T-cell (primary cell): Measurements from ENCODE around the gene KRTAP2-4. TPM values are rescaled to one million over a fixed set of nuclear protein-coding genes. Genes with fewer than 3 reads are reported as not detected.
"Not testable (repeated sequence)": the region's sequence is repeated elsewhere in the genome, so short reads cannot be mapped to it uniquely, and the experiment has no call there.

Experiments used
- ATAC-seq, 4 experiments: fragments of 200-7000 bp in 3 of 4; fragments of 150-1000 bp in 1 of 4; cut with Tn5 transposase; replicated peaks in 1 of 4; 1 replicate in 3 of 4; 2 replicates in 1 of 4; pipeline ENCODE4 v1.10.0; 2021; ENCODE audit warnings: moderate library complexity in 3 of 4, mild to moderate bottlenecking in 2 of 4, moderate number of reproducible peaks in 1 of 4
- CTCF ChIA-PET, 2 donors: fragments of 300-600 bp; sonication (Branson Sonifier 250); formaldehyde crosslinking; loops; one replicate each; lab custom pipeline; 2022; ENCODE audit warnings: antibody characterized with exemption in 2 of 2; lab: Charles Lee
- POLR2A ChIA-PET, 2 donors: fragments of 300-600 bp; sonication (Branson Sonifier 250); formaldehyde crosslinking; loops; one replicate each; lab custom pipeline; 2022; ENCODE audit warnings: antibody characterized with exemption in 2 of 2; lab: Charles Lee
- DNase-seq, 35 experiments: peaks; one replicate each; pipeline versions ENCODE4 v3.0.0 to v3.0.0-alpha.2; 2013 to 2023
- H3K27ac ChIP-seq: one replicate; pipeline ENCODE4 v1.5.1; 2013; ENCODE audit warnings: low read length
- H3K27me3 ChIP-seq, 2 experiments: replicated peaks in 1 of 2; 1 replicate in 1 of 2; 2 replicates in 1 of 2; pipeline versions ENCODE4 v1.6.1 to v1.7.0; 2013; ENCODE audit warnings: low read length in 1 of 2, mixed read lengths in 1 of 2; ENCODE audit not compliant: control insufficient read depth in 2 of 2, insufficient read depth in 2 of 2; ENCODE audit errors: extremely low read depth in 1 of 2
- H3K36me3 ChIP-seq, 2 donors: 1 replicate in 1 of 2; 2 replicates in 1 of 2; pipeline versions ENCODE4 v1.6.1 to v1.7.0; 2013; ENCODE audit warnings: low read length in 1 of 2; ENCODE audit not compliant: control insufficient read depth in 2 of 2, insufficient read depth in 1 of 2; ENCODE audit errors: extremely low read depth in 1 of 2
- H3K4me1 ChIP-seq, 2 experiments: 1 replicate in 1 of 2; 2 replicates in 1 of 2; pipeline versions ENCODE4 v1.6.1 to v1.7.0; 2013; ENCODE audit warnings: low read length in 2 of 2, mixed read lengths in 1 of 2; ENCODE audit not compliant: insufficient read depth in 2 of 2, control insufficient read depth in 1 of 2; ENCODE audit errors: extremely low read depth in 1 of 2
- H3K4me3 ChIP-seq, 2 donors: 1 replicate in 1 of 2; 2 replicates in 1 of 2; pipeline versions ENCODE4 v1.5.1 to v1.7.0; 2013; ENCODE audit warnings: mild to moderate bottlenecking in 2 of 2, low read length in 1 of 2, moderate library complexity in 1 of 2; ENCODE audit not compliant: control insufficient read depth in 1 of 2; ENCODE audit errors: extremely low read depth in 1 of 2
- H3K9me3 ChIP-seq: 2 replicates; pipeline ENCODE4 v1.7.0; 2013
- H3K27ac Mint-ChIP-seq, 2 donors: one replicate each; pipeline ENCODE4 v1.8.0; 2020 to 2021; ENCODE audit warnings: mild to moderate bottlenecking in 2 of 2, mixed read lengths in 2 of 2
- H3K27me3 Mint-ChIP-seq, 2 donors: one replicate each; pipeline ENCODE4 v1.8.0; 2021 to 2022; ENCODE audit warnings: mixed read lengths in 2 of 2
- H3K36me3 Mint-ChIP-seq: one replicate; pipeline ENCODE4 v1.8.0; 2021; ENCODE audit warnings: mixed read lengths
- H3K4me1 Mint-ChIP-seq, 3 donors: one replicate each; pipeline ENCODE4 v1.8.0; 2020 to 2022; ENCODE audit warnings: mixed read lengths in 3 of 3, mild to moderate bottlenecking in 1 of 3
- H3K4me3 Mint-ChIP-seq, 3 donors: one replicate each; pipeline ENCODE4 v1.8.0; 2020 to 2022; ENCODE audit warnings: mild to moderate bottlenecking in 3 of 3, mixed read lengths in 3 of 3, moderate library complexity in 3 of 3
- H3K9me3 Mint-ChIP-seq, 3 donors: one replicate each; pipeline ENCODE4 v1.8.0; 2020 to 2022; ENCODE audit warnings: mixed read lengths in 3 of 3
- WGBS: methylation state at CpG from one replicate; pipeline ENCODE4 v1.1.5; 2013; ENCODE audit warnings: missing lambda C conversion rate; ENCODE audit not compliant: insufficient coverage; 5-methylcytosine and 5-hydroxymethylcytosine counted together
- total RNA-seq, 35 experiments: library from RNA in 6 of 35; stranded (reverse) in 6 of 35; fragments of 120-200 nt in 1 of 35; gene quantifications; one replicate each; pipeline versions ENCODE4 v1.2.1 to v1.2.4 and lab custom pipeline; 2013 to 2026

KRTAP2-4 gene
- total RNA-seq, 5 donors from 2014 or later (not counting 1 experiment from before 2014, with no cell fraction given) = not detected

GRCh38 chr17:41055130-41055529 is 10.5 kb downstream of the KRTAP2-4 start, which contains the start of gene KRTAP2-2:
Gene KRTAP2-2, minus strand, starts transcription at chr17:41055230. Its CDS starts 19 bp downstream, at chr17:41055211.
- H3K4me1 Mint-ChIP-seq, H3K27ac ChIP-seq, H3K27ac Mint-ChIP-seq, H3K9me3 ChIP-seq, POLR2A ChIA-PET, H3K36me3 Mint-ChIP-seq, H3K4me3 ChIP-seq, H3K36me3 ChIP-seq, CTCF ChIA-PET, DNase-seq, H3K4me3 Mint-ChIP-seq, ATAC-seq, H3K27me3 ChIP-seq, H3K9me3 Mint-ChIP-seq, H3K4me1 ChIP-seq: not testable (repeated sequence)
- no CpG with 5 or more reads among the region's 6 CpGs for WGBS
- H3K27me3 Mint-ChIP-seq = peaks cover 28 to 50% of the 10 kb centered on the region in 2 donors

DNA sequence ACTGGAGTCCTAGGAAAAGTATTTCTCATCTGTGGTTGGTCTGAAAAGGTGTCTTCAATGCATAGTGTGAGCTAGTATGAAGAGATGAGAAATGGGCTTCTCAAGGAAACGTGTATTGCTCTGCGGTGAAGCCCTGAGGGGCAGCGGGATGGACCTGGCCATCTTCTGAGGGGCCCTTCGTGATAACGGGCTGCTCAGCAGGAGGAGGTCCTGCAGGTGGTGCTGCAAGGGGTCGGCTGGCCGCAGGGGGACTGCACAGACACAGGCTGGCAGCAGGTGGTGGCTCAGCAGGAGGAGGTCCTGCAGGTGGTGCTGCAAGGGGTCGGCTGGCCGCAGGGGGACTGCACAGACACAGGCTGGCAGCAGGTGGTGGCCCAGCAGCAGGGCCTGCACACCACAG is 11.1 kb downstream of the KRTAP2-4 start:
- H3K4me3 Mint-ChIP-seq, H3K4me1 Mint-ChIP-seq, DNase-seq, H3K9me3 ChIP-seq, CTCF ChIA-PET, ATAC-seq, H3K27ac ChIP-seq, H3K27me3 ChIP-seq, POLR2A ChIA-PET, H3K4me3 ChIP-seq, H3K9me3 Mint-ChIP-seq, H3K36me3 Mint-ChIP-seq, H3K27ac Mint-ChIP-seq, H3K36me3 ChIP-seq, H3K4me1 ChIP-seq: not testable (repeated sequence)
- peaks cover 27 to 51% of the 10 kb centered on the region in 2 donors for H3K27me3 Mint-ChIP-seq
- WGBS = 71% methylated on average over 5 of the region's 9 CpGs

- Mint-ChIP-seq H3K27me3 (peaks cover 22 to 47% of the 10 kb centered on the region in 2 donors), H3K4me3 (no peak overlapping the region), H3K4me1 (no peaks in the 10 kb centered on the region), H3K9me3 (peaks cover 0 to 3% (median 0%) of the 10 kb centered on the region in 3 donors), H3K27ac (no peak overlapping the region), H3K36me3 (no peaks in the 10 kb centered on the region)
- ATAC-seq = no peak
- no peak for DNase-seq
- no peak overlapping the region for H3K27ac ChIP-seq
- ChIA-PET POLR2A (no interaction called here), CTCF (no interaction called here)
- H3K9me3 ChIP-seq = no peaks in the 10 kb centered on the region
- peaks cover 4 to 5% of the 10 kb centered on the region in 2 experiments for H3K27me3 ChIP-seq
- H3K4me1 ChIP-seq = no peaks in the 10 kb centered on the region
- 61% methylated on average over 3 of the region's 4 CpGs for WGBS
- H3K36me3 ChIP-seq = no peaks in the 10 kb centered on the region
- H3K4me3 ChIP-seq = no peak overlapping the region
These were observed 11.7 kb downstream of the KRTAP2-4 start for GRCh38 chr17:41054025-41054424.

DNA sequence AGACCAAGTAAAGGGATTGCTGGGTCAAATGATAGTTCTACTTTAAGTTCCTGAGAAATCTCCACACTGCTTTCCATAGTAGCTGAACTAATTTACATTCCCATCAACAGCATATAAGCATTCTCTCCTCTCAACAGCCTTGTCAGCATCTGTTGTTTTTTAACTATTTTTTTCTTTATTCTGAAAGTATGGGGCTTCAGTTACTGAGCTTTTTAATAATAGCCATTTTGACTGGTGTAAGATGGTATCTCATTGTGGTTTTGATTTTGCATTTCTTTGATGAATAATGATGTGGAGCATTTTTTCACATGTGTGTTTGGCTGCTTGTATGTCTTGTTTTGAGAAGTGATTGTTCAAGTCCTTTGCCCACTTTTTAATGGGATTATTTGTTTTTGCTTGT is 13.1 kb downstream of the KRTAP2-4 start:
- Mint-ChIP-seq H3K4me1 (no peaks in the 10 kb centered on the region), H3K36me3 (no peaks in the 10 kb centered on the region), H3K27ac (no peak overlapping the region), H3K9me3 (peaks cover 0 to 2% (median 0%) of the 10 kb centered on the region in 3 donors), H3K4me3 (no peak overlapping the region), H3K27me3 (peaks cover 11 to 50% of the 10 kb centered on the region in 2 donors)
- Histone ChIP-seq H3K27me3 (peaks cover 5 to 6% of the 10 kb centered on the region in 2 experiments), H3K4me1 (no peaks in the 10 kb centered on the region), H3K36me3 (no peaks in the 10 kb centered on the region), H3K27ac (no peak overlapping the region), H3K4me3 (no peak overlapping the region), H3K9me3 (no peaks in the 10 kb centered on the region)
- POLR2A ChIA-PET = no interaction called here
- DNase-seq = no peak
- ATAC-seq = no peak
- CTCF ChIA-PET = interaction anchor here in 1 of 2 donors (0.6 kb wide), 1 partner anchor 141 kb away, joined by 4 read pairs; no protein-coding TSS in a partner anchor

DNA sequence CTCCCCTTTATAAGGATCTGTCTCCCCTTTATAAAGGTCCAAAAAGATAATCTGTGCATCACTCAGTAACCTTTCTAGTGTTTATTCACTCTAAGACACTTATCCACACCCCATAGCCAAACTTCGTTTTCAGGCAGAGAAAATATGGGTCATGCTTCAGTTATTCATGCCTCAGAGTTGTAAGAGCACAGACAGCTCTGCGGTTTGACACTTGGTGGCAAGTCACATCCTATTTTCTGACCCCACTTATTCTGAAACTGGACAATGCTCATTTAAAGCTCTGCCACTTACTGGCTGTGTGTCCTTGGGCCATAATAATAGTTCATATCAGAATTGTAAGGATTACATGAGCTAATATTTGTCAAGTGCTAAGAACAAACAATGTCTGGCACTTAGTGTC is 16.6 kb downstream of the KRTAP2-4 start:
- peaks cover 0 to 1% (median 0%) of the 10 kb centered on the region in 3 donors for H3K4me1 Mint-ChIP-seq
- ChIA-PET POLR2A (no interaction called here), CTCF (no interaction called here)
- 31% methylated on average over 2 of the region's 2 CpGs for WGBS
- H3K27ac Mint-ChIP-seq = no peak overlapping the region
- Histone ChIP-seq H3K27me3 (peaks cover 2 to 8% of the 10 kb centered on the region in 2 experiments), H3K27ac (no peak overlapping the region), H3K36me3 (no peaks in the 10 kb centered on the region), H3K4me3 (no peak overlapping the region), H3K4me1 (no peaks in the 10 kb centered on the region), H3K9me3 (no peaks in the 10 kb centered on the region)
- no peaks in the 10 kb centered on the region for H3K36me3 Mint-ChIP-seq
- DNase-seq (no peak), ATAC-seq (no peak)
- no peaks in the 10 kb centered on the region for H3K9me3 Mint-ChIP-seq
- H3K27me3 Mint-ChIP-seq = peaks cover 17 to 44% of the 10 kb centered on the region in 2 donors
- H3K4me3 Mint-ChIP-seq = no peak overlapping the region

GRCh38 chr17:41048441-41048840 is 17.2 kb downstream of the KRTAP2-4 start:
- Mint-ChIP-seq H3K4me3 (no peak overlapping the region), H3K27ac (no peak overlapping the region), H3K9me3 (peaks cover 0 to 4% (median 2%) of the 10 kb centered on the region in 3 donors), H3K27me3 (peaks cover 17 to 44% of the 10 kb centered on the region in 2 donors), H3K36me3 (no peaks in the 10 kb centered on the region), H3K4me1 (peaks cover 0 to 2% (median 0%) of the 10 kb centered on the region in 3 donors)
- Histone ChIP-seq H3K27ac (no peak overlapping the region), H3K36me3 (no peaks in the 10 kb centered on the region), H3K9me3 (no peaks in the 10 kb centered on the region), H3K4me1 (no peaks in the 10 kb centered on the region), H3K4me3 (no peak overlapping the region), H3K27me3 (peaks cover 2 to 8% of the 10 kb centered on the region in 2 experiments)
- DNase-seq (no peak), ATAC-seq (no peak)
- ChIA-PET POLR2A (no interaction called here), CTCF (no interaction called here)
- 89% methylated on average over 5 of the region's 7 CpGs for WGBS
